ENCODE data around the gene ZSCAN23. TPM values are rescaled to one million over a fixed set of nuclear protein-coding genes. Genes with fewer than 3 reads are reported as not detected.

Gene ZSCAN23
- total and polyA plus RNA-seq, 2 donors (not counting 3 experiments of a cell fraction or from before 2014, with no cell fraction given): 0.28 to 1.6 TPM

DNA sequence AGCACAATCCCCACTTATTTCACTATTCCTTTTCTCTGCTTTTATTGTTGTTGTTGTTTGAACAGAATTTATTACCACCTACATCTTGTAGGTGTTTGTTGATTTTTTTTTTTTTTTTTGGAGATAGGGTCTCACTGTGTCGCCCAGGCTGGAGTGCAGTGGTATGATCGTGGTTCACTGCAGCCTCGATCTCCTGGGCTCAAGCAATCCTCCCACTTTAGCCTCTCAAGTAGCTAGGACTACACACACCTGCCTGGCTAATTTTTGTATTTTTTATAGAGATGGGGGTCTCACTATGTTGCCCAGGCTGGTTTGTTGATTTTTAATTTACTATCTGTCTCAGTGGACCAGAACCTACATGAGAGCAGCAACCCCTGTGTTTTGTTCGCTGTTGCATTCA is 47.4 kb downstream of the ZSCAN23 start:
- H3K4me1 ChIP-seq (ENCODE audit: control insufficient read depth, extremely low read depth, insufficient read depth, low read length): peaks cover 16% of the 10 kb centered on the region
- H4K20me1 ChIP-seq (replicated peaks; ENCODE audit: control insufficient read depth, extremely low read depth, insufficient read depth, low read length): no peaks in the 10 kb centered on the region
- FAIRE-seq: no peak
- dilution Hi-C loops (cut with MboI; ENCODE audit: extremely low pct_ligation_motif_present, low sequenced_read_pairs): no loop called here
- TF ChIP-seq POLR2AphosphoS5 (IDR thresholded peaks at IDR 0.05; ENCODE audit: insufficient read depth, low read depth, low read length) (no peak), EZH2 (IDR thresholded peaks at IDR 0.05; ENCODE audit: borderline replicate concordance, low read depth, low read length, severe bottlenecking) (no peak), FOS (IDR thresholded peaks at IDR 0.05; ENCODE audit: borderline replicate concordance, insufficient read depth, low read length) (no peak), JUN (IDR thresholded peaks at IDR 0.05; ENCODE audit: borderline replicate concordance, insufficient read depth, insufficient read length, low read depth) (no peak), GATA2 (IDR thresholded peaks at IDR 0.05; ENCODE audit: insufficient read depth, insufficient read length, low read depth, low read length) (no peak), POLR2A (IDR thresholded peaks at IDR 0.05; ENCODE audit: low read depth, low read length) (no peak)
- TF ChIP-seq, protein P1, sequence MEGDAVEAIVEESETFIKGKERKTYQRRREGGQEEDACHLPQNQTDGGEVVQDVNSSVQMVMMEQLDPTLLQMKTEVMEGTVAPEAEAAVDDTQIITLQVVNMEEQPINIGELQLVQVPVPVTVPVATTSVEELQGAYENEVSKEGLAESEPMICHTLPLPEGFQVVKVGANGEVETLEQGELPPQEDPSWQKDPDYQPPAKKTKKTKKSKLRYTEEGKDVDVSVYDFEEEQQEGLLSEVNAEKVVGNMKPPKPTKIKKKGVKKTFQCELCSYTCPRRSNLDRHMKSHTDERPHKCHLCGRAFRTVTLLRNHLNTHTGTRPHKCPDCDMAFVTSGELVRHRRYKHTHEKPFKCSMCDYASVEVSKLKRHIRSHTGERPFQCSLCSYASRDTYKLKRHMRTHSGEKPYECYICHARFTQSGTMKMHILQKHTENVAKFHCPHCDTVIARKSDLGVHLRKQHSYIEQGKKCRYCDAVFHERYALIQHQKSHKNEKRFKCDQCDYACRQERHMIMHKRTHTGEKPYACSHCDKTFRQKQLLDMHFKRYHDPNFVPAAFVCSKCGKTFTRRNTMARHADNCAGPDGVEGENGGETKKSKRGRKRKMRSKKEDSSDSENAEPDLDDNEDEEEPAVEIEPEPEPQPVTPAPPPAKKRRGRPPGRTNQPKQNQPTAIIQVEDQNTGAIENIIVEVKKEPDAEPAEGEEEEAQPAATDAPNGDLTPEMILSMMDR (IDR thresholded peaks at IDR 0.05; ENCODE audit: extremely low read depth in 1 of 2, insufficient read depth in 1 of 2, low read depth in 1 of 2, low read length in 2 of 2): no peak
- no peaks in the 10 kb centered on the region for H3K9me3 ChIP-seq (replicated peaks; ENCODE audit: control insufficient read depth, insufficient read depth, low read length)
- H3K4me3 ChIP-seq (replicated peaks in 1 of 3; ENCODE audit: insufficient read depth in 1 of 3, low read depth in 1 of 3, low read length in 3 of 3): no peak overlapping the region
- ChIA-PET CTCF (no interaction called here), POLR2A (no interaction called here)
- no peaks in the 10 kb centered on the region for H3K9me1 ChIP-seq (replicated peaks; ENCODE audit: control insufficient read depth, extremely low read depth, insufficient read depth, low read length)
- BruUV-seq (replicated peaks): no TSS peak
- peaks cover 0 to 2% of the 10 kb centered on the region in 2 experiments for H3K27me3 ChIP-seq (ENCODE audit: control insufficient read depth in 2 of 2, insufficient read depth in 2 of 2, low read length in 2 of 2)
- H2AFZ ChIP-seq (ENCODE audit: low read depth, low read length): no peak overlapping the region
- no peak for DNase-seq (ENCODE audit: low read depth, low spot score)
- H3K9ac ChIP-seq (replicated peaks; ENCODE audit: extremely low read depth, insufficient read depth, low read length): no peak overlapping the region
- intact Hi-C loops (cut with micrococcal nuclease): loop anchor here (5.0 kb wide), 2 partner anchors 91 to 191 kb away; a partner anchor contains a TSS
- peaks cover 19% of the 10 kb centered on the region for H3K79me2 ChIP-seq (ENCODE audit: control insufficient read depth, insufficient read depth, low read length)
- no peak overlapping the region for H3K4me2 ChIP-seq (ENCODE audit: insufficient read depth, low read length)
- peaks cover 9 to 14% of the 10 kb centered on the region in 2 experiments for H3K36me3 ChIP-seq (ENCODE audit: control insufficient read depth in 2 of 2, extremely low read depth in 1 of 2, insufficient read depth in 2 of 2, low read length in 2 of 2)
- H3K27ac ChIP-seq (ENCODE audit: insufficient read depth, low read depth, low read length): no peak overlapping the region

Measured in endothelial cell of umbilical vein (primary cell).